ENCODE measurements around the gene NAPG.
"Not testable (repeated sequence)": the region's sequence is repeated elsewhere in the genome, so short reads cannot be mapped to it uniquely, and the experiment has no call there.

NAPG gene

DNA sequence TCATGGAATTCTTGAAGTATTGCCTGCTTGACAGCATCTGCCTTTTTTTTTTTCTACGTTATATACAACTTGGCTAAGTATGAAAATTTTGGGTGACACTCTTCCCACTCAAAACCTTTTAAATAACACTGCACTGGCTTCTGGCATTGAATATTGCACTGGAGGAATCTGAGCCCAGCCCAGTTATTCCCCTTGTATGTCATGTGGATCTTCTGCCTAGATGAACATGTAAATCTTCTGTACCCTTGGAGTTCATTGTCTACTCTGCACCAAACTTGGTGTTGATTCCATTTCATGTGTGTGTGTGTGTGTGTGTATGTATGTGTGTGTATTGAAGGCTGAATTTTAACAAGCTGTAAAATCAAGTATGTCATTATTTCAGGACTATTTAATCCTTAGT lies 59.4 kb downstream of the NAPG start:
- DNase-seq: no peak

DNA sequence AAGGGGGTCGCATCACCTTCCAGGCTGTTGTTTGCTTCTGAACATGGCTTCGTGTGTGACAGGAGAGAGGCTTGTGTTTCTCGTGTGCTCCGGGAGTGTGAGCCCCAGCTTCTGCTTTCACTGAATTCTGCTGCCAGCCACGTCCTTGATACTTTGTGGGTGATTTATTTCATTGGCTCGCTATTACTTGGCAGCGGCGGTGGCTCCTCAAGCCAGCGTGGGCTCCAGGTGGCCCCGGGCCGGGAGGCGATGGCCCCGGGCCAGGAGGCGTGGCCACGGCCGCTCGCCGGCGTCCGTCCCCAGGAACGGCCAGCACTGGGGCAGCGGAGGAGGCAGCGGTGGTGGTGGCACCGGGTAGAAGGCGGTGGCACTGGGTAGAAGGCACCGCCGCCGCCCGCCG lies 63.1 kb downstream of the NAPG start:
- DNase-seq: no peak

DNA sequence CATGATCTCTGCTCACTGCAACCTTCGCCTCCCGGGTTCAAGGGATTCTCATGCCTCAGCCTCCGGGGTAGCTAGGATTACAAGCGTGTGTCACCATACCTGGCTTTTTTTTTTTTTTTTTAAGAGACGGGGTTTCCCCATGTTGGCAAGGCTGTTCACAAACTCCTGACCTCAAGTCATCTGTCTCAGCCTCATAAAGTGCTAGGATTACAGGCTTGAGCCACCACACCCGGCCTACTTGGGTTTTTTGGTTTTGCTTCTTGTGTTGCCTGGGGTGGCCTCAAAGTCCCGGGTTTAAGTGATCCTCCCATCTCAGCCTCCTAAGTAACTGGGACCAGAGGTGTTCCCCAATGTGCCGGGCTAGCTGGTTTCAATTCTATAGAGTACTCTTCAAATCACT lies 64.6 kb downstream of the NAPG start:
- no peak for DNase-seq

DNA sequence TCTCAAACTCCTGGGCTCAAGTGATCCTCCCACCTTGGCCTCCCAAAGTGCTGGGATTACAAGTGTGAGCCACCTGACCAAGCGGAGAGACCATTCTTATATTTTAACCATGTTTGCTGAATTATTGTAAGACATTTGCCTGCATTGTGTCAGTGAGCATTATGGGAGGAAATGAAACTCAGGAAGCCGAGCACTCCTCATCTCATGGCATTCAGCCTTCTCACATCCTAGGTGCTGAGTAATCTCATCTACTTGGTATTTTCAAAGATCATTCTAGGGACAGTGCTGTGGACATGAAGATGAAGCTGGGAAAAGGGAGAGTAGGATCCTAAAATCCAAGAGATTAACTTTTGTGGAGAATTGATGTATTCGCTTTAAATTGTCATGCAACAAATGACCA lies 66.1 kb downstream of the NAPG start:
- no peak for DNase-seq

DNA sequence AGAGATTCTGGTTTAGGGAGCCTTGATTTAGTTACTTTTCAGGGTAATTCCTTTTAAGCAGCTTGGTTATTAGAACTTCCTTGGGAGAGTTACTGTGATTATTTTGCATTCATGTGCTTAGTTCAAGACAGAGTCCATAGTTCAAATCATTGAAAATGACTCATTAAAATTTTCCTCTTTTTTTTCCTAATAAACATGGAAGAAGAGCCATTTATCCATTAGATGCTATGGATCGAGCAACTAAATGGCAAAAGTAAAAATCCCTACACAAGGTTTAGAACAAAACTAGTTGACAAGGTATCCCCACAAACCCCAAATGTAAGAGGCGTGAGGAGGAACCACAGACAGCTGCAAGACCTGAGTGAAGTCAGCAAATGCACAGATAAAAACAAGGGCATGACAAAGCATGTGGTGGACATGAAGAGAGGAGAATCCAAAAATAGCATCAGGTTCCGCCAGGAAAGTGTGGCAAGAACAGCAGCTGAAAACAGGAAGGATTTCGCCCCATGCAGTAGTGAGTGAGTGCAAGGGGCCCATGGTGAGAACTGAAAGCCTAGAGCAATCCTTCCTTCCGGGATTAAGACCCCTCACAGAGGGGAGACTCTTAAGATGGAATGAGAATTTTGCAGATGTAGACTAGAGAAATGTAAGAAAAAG lies 67.7 kb downstream of the NAPG start:
- not testable (repeated sequence) for DNase-seq

DNA sequence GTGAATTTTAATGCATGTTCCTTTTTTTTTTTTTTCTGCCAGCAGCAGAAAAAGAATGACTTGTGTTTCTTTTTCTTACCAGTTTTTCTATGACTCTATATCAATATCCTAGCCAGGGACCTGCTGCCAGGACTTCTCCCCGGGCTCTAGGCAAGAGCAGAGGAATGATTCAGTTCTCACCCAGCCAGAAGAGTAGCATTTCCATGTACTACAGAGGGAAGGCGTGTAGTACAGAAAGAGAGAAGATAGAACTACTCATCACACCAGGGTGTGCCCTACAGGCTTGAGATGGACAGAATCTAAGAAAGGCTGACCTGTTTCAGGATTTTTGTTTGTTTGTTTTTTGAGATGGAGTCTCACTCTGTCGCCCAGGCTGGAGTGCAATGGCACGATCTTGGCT lies 70.1 kb downstream of the NAPG start:
- not testable (repeated sequence) for DNase-seq

DNA sequence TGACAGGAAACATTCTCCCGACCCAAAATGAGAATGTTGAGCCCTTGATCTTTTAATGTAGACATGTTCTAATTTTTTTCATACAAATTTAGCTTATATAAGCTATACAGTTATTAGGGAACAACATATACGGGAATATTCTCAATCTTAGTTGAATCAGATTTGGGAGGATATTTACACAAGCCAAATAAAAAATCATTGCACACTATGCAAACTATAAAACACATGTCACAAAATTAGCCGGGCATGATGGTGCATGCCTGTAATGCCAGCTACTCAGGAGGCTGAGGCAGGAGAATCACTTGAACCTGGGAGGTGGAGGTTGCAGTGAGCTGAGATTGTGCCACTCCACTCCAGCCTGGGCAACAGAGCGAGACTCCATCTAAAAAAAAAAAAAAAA lies 71.9 kb downstream of the NAPG start:
- not testable (repeated sequence) for DNase-seq

DNA sequence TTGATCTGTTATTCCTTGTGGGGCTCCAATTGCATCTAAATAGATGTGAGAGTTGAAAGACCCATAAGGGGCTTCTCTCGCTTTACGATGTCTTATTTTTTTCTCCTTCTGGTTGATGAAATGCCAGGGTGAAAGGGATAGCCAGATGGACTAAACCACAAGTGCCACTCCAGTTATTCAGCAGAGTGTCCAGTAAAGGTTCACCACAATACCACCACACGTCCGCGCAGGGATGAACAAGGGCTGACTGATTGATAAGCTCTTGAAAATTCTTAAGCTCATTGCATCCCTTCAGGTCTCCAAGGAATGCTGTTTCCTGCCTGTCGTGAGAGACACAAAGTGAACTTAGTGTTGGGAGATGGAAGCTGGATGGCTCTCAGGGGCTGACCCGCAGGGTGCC lies 74.9 kb downstream of the NAPG start:
- not testable (repeated sequence) for DNase-seq
